ENCODE measurements around the gene ZBTB20. TPM values are rescaled to one million over a fixed set of nuclear protein-coding genes. Genes with fewer than 3 reads are reported as not detected.

Gene ZBTB20
- total RNA-seq, 1 donor from 2014 or later, result 19.1 TPM

GRCh38 chr3:114872050-114872449, 275.0 kb downstream of the ZBTB20 start:
- Mint-ChIP-seq H3K4me1 (ENCODE audit: unreplicated experiment) (peaks cover 1% of the 10 kb centered on the region), H3K27ac (ENCODE audit: unreplicated experiment) (no peak overlapping the region), H3K36me3 (ENCODE audit: unreplicated experiment) (no peaks in the 10 kb centered on the region), H3K4me3 (ENCODE audit: unreplicated experiment) (no peak overlapping the region), H3K27me3 (ENCODE audit: unreplicated experiment) (peaks cover 2% of the 10 kb centered on the region), H3K9me3 (ENCODE audit: unreplicated experiment) (no peaks in the 10 kb centered on the region)
- TF ChIP-seq CTCF (IDR thresholded peaks at IDR 0.05), result no peak
- no peak for DNase-seq (ENCODE audit: extremely low spot score, unreplicated experiment)

- Mint-ChIP-seq H3K4me1 (ENCODE audit: unreplicated experiment) (peaks cover 7% of the 10 kb centered on the region), H3K9me3 (ENCODE audit: unreplicated experiment) (no peaks in the 10 kb centered on the region), H3K27me3 (ENCODE audit: unreplicated experiment) (peaks cover 2% of the 10 kb centered on the region), H3K4me3 (ENCODE audit: unreplicated experiment) (no peak overlapping the region), H3K27ac (ENCODE audit: unreplicated experiment) (no peak overlapping the region), H3K36me3 (ENCODE audit: unreplicated experiment) (no peaks in the 10 kb centered on the region)
- no peak for DNase-seq (ENCODE audit: extremely low spot score, unreplicated experiment)
- TF ChIP-seq CTCF (IDR thresholded peaks at IDR 0.05), result no peak
These were observed 279.1 kb downstream of the ZBTB20 start for GRCh38 chr3:114867835-114868503.

- no peak for DNase-seq (ENCODE audit: extremely low spot score, unreplicated experiment)
- no peak for TF ChIP-seq CTCF (IDR thresholded peaks at IDR 0.05)
- H3K27me3 Mint-ChIP-seq (ENCODE audit: unreplicated experiment), result peaks cover 2% of the 10 kb centered on the region
- H3K36me3 Mint-ChIP-seq (ENCODE audit: unreplicated experiment), result no peaks in the 10 kb centered on the region
- H3K4me3 Mint-ChIP-seq (ENCODE audit: unreplicated experiment), result no peak overlapping the region
- no peak overlapping the region for H3K27ac Mint-ChIP-seq (ENCODE audit: unreplicated experiment)
- peaks cover 7% of the 10 kb centered on the region for H3K4me1 Mint-ChIP-seq (ENCODE audit: unreplicated experiment)
- H3K9me3 Mint-ChIP-seq (ENCODE audit: unreplicated experiment), result no peaks in the 10 kb centered on the region
These were observed 279.7 kb downstream of the ZBTB20 start for GRCh38 chr3:114867359-114867758.

- Mint-ChIP-seq H3K9me3 (ENCODE audit: unreplicated experiment) (no peaks in the 10 kb centered on the region), H3K27me3 (ENCODE audit: unreplicated experiment) (peaks cover 2% of the 10 kb centered on the region), H3K4me3 (ENCODE audit: unreplicated experiment) (no peak overlapping the region), H3K4me1 (ENCODE audit: unreplicated experiment) (peaks cover 6% of the 10 kb centered on the region), H3K27ac (ENCODE audit: unreplicated experiment) (no peak overlapping the region), H3K36me3 (ENCODE audit: unreplicated experiment) (no peaks in the 10 kb centered on the region)
- DNase-seq (ENCODE audit: extremely low spot score, unreplicated experiment), result no peak
- TF ChIP-seq CTCF (IDR thresholded peaks at IDR 0.05), result no peak
These were observed 280.7 kb downstream of the ZBTB20 start for GRCh38 chr3:114866430-114866829.

- H3K27ac Mint-ChIP-seq (ENCODE audit: unreplicated experiment), result no peak overlapping the region
- H3K4me3 Mint-ChIP-seq (ENCODE audit: unreplicated experiment), result no peak overlapping the region
- DNase-seq (ENCODE audit: extremely low spot score, unreplicated experiment), result no peak
- H3K36me3 Mint-ChIP-seq (ENCODE audit: unreplicated experiment), result no peaks in the 10 kb centered on the region
- no peaks in the 10 kb centered on the region for H3K9me3 Mint-ChIP-seq (ENCODE audit: unreplicated experiment)
- no peak for TF ChIP-seq CTCF (IDR thresholded peaks at IDR 0.05)
- H3K4me1 Mint-ChIP-seq (ENCODE audit: unreplicated experiment), result peaks cover 6% of the 10 kb centered on the region
- H3K27me3 Mint-ChIP-seq (ENCODE audit: unreplicated experiment), result peaks cover 2% of the 10 kb centered on the region
These were observed 282.1 kb downstream of the ZBTB20 start for GRCh38 chr3:114864970-114865369.
